Stimulated activated CD8-positive, alpha-beta memory T cell treated with anti-CD3 and anti-CD28 coated beads, Interleukin-7, amount 100 ng/mL, for 48 hours (primary cell): ENCODE data around the gene LTV1.
"Not testable (repeated sequence)": the region's sequence is repeated elsewhere in the genome, so short reads cannot be mapped to it uniquely, and the experiment has no call there.

ENCODE experiments used
- DNase-seq, 2 donors: peaks; one replicate each; pipeline ENCODE4 v3.0.0-alpha.2; 2020; ENCODE audit warnings: low read depth in 1 of 2; ENCODE audit errors: extremely low read depth in 1 of 2

The LTV1 gene

DNA sequence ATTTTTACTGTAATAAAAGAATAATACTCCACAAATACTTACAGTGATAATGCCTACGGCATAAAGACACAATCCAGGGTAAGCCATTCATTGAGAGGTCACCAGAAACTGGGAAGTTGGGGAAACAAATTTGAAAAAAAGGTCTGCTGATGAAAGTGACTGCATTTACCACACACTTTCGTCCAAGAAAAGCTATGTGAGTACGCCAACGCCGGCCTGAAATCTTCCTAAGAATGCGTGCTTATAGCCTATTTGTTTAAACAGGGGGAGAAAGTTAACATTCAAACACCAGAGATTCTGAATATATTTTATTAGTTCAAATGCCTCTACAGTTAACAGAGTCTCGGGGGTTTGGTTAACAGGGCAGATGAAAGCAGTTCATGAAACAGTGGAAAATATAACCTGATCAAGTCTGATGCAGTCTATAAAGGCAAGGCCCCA, 657 bp upstream of the LTV1 start:
- no peak for DNase-seq

GRCh38 chr6:143843677-143843999, 500 bp downstream of the LTV1 start:
- DNase-seq, result no peak

DNA sequence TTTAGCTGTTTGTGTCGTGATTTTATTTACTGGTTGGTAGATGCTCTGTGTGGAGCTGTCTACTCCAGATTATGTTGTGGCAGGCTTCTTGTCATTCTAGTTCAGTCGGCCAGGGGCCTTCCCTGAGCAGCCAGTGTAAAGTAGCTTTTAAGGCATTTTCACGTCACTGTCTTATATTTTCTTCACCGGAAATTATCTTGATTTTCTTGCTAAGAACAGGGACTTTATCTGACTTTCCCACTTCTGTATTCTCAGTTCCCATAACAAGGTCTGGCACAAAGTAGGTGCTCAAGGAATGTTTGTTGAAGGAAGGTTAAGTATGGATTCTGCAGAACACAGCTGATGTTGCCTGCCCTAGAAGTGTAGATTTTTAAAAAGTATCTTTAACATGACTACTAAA, 868 bp downstream of the LTV1 start:
- no peak for DNase-seq

DNA sequence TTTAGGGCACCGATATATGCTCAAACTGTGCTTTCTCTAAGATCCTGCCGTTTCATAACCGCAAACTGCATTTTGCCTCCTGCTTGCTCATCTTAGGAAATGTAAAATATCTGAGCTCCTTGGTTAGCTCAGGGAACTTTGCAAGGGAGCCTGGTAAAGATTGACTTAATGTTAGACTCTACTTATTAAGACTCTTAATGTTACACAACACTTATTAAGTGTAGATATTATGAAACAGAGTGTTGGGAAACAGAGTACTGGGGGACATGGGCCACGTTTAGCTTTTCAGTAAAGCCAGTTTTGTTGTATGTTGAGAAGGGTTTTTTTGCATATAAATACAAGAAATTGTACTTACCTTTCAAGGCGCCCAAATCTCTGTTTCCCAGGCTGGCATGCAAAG, 1.9 kb downstream of the LTV1 start:
- no peak for DNase-seq

GRCh38 chr6:143851706-143852105, 8.6 kb downstream of the LTV1 start:
- not testable (repeated sequence) for DNase-seq

GRCh38 chr6:143855057-143855456, 11.9 kb downstream of the LTV1 start:
- not testable (repeated sequence) for DNase-seq

- not testable (repeated sequence) for DNase-seq
Measured at GRCh38 chr6:143856762-143857161, 13.6 kb downstream of the LTV1 start.

- DNase-seq, result no peak
Measured at GRCh38 chr6:143857651-143858050, 14.5 kb downstream of the LTV1 start.

DNA sequence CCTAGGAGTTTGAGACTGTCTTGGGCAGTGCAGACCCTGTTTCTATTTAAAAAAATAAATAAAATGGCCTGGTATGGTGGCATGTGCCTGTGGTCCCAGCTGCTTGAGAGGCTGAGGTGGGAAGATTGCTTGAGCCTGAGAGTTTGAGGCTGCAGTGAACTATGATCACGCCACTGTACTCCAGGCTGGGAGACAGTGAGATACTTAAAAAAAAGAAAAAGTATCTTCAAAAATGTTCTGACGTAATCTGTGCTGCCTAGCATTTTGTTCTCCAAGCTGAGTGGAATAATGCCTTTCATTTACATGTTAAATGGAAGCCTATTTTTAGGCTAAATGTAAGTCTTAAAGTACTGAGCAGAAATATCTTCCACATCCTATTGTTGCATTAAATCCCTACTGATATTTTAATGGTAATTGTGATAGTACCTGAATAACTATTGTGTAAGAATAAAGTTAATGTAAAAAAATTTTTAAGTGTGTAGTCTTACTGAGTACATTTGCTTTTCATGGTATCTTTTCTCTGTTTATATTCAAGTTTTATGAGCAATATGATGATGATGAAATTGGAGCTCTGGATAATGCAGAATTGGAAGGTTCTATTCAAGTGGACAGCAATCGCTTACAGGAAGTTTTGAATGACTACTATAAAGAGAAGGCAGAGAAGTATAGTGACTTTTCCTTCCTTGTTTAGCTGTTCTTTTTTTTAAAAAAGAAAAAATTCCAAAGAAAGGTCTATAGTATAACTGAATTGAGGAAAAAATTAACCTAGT, 16.9 kb downstream of the LTV1 start:
- no peak for DNase-seq

DNA sequence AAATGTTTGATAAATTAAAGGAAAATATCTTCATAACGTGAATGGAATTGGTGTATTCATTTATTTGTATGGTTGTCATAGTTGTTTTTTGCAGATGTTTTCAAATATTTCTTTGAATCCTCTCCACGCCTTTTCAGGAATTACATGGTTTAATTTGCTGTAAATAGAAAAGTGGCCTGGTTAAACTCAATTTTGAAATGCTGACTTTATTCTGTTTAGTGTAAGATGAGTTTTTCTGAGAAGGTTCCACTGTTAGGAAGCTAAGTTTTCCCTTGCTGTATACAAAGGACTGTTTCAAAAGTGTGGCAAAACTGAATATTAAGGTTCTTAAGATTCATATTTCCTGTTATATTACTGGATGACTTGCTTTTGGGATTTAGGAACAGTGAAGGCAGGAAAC, 20.6 kb downstream of the LTV1 start:
- no peak for DNase-seq

- DNase-seq, result no peak
Measured at GRCh38 chr6:143864234-143864633, 21.1 kb downstream of the LTV1 start, which contains the start of gene ZC2HC1B. Gene ZC2HC1B (plus strand): TSS chr6:143864474. CDS start chr6:143864540, 66 bp downstream.

DNA sequence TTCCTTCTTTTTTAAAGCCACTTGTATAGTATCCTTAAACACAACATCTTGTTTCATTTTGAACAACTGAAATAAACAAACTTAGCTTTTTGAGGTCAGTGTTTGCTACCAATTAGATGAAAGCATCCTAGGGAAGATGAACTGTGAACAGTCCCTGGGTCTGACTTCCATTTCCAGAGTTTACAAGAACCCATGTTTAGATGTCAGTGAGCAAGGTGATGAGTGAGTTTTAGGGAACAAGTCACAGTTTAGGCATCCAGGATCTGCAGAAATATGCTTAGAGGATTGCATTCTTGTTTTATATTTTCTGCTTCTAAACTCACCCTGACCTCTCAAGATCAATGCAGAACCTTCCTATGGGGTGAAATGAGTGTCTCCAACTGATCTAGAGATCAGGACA, 24.1 kb downstream of the LTV1 start:
- DNase-seq, result no peak

DNA sequence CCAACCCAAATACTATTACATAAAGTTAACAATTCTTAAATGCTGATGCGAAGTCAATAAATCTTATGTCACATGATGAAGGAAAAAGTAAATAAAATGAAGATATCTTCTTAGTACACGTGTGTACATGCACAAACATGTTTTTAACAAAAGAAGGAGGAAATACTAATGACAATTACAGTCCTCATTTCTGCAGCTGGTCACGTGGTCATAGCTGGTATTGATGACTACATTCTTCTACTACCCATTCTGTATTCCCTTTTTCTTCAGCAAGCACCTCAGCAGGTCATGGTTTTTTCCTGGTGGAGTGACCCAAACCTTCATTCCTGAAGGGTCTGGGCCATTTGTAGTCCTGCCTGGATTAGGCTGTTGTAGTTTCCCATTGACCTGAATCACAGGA, 25.7 kb downstream of the LTV1 start:
- DNase-seq, result not testable (repeated sequence)

DNA sequence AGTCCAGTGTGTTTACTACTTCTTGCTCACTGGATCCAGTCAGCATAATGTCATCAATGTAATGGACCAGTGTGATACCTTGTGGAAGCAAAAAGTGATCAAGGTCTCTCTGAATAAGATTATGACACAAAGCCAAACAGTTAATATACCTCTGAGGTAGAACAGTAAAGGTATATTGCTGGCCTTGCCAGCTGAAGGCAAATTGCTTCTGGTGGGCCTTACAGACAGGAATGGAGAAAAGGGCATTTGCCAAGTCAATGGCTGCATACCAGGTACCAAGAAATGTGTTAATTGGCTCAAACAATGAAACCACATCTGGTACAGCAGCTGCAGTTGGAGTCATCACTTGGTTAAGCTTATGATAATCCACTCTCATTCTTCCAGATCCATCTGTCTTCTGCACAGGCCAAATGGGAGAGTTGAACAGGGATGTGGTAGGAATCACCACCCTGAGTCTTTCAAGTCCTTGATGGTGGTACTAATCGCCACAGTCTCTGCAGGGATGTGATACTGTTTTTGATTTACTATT, 28.1 kb downstream of the LTV1 start:
- not testable (repeated sequence) for DNase-seq

- DNase-seq, result no peak
Measured at GRCh38 chr6:143872201-143872600, 29.1 kb downstream of the LTV1 start.

DNA sequence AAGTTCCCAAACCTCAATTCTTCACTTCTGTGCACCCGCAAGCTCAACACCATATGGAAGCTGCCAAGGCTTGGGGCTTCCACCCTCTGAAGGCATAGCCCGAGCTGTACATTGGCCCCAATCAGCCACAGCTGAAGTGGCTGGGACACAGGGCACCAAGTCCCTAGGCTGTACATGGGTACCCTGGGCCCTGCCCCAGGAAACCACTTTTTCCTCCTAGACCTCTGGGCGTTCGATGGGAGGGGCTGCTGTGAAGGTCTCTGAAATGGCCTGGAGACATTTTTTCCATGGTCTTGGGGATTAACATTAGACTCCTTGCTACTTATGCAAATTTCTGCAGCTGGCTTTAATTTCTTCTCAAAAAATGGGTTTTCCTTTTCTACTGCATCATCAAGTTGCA, 30.5 kb downstream of the LTV1 start:
- DNase-seq, result not testable (repeated sequence)

- not testable (repeated sequence) for DNase-seq
Measured at GRCh38 chr6:143874503-143874902, 31.4 kb downstream of the LTV1 start.

DNA sequence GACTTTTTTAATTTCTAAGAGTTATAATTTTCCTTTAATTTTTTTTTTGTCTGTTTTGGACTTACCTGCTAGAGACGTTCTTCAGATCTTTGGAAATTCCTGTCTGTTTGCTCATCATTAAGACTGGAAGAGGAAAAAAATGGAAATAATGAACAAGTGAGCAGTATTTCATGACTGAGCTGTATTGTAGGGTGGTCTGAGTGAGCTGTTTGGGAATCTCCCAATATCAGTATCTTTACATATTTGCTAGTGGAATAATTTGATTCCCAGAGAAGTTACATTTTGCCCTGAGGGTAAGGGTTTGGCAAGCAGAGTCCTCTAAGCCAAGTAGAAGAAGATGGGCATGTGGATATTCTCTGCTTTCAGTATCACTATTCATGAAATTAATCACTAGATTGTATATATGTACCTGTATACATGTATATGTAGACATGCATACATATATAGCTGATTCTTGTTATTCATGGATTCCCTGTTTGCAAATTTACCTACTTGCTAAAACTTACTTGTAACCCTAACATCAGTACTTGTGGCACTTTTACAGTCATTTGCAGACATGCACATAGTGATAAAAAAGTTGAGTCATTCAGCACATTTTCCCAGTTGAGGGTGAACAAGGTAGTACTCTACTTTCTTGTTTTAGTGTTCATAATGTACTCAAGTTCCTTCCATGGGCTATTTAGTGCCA, 34.6 kb downstream of the LTV1 start:
- DNase-seq, result no peak

DNA sequence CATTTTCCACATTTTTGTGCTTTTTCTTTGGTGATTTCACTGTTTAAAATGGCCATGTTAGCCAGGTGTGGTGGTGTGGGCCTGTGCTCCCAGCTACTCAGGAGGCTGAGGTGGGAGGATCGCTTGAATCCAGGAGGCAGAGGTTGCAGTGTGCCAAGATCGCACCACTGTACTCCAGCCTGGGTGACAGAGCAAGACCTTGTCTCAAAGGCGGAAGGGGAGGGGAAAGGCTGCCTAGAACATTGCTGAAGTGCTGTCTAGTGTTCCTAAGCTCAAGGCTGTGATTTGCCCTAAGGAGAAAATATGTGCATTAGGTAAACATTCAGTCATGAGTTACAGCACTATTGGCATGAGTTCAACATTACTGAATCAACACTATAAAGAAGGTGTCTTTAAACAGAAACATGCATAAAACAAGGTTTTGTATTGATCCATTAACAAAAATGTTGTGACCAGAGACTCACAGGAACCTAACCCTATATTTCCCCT, 35.2 kb downstream of the LTV1 start:
- no peak for DNase-seq

- DNase-seq, result no peak
Measured at GRCh38 chr6:143880412-143880811, 37.3 kb downstream of the LTV1 start.

DNA sequence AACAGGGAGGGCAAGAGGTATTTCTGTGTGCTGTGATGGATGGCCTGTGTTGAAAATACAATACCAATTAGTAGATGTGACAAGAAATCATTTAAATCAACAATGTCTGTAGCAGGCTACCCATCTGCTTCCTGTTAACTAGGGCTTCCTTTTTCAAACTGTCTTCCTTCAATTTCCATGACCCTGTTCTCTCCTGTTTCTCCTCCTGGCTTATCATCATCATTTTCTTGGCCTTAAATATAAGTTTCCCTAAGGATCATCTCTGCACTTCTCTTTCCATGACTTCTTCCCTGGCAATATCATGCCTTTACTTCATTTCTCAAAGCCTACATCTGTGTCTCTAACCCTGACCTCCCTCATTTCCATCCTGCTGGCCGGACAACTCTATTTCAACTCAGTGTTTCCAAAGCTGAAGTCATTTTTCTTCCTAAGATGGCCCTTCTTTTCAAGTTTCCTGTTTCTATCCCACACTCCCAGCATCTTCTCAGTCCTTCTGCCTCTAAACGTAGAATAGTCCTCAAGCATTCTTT, 39.3 kb downstream of the LTV1 start:
- DNase-seq, result no peak
